ENCODE results near the gene AP3B1.

DNA sequence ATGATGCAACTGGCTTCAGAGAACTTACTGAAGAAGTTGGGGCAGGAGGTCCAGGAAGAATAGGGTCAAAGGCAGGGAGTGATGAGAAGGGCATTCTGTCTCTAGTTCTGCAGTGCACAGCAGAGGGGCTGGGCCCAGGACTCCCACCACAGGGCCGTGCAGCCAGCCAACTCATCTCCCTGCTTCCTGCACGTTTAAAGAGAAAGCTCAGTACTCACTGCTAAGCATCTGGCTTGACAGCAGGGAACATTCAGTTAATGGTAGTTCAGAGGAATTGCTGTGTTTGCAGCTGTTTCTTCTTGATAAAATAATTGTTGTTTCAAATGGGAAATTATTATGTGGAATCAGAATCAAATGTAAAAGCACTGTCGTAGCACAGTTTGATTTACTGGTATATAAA is 40.3 kb upstream of the AP3B1 start:
- TF ChIP-seq EZH2 (IDR thresholded peaks at IDR 0.05; ENCODE audit: borderline replicate concordance), result no peak
- TF ChIP-seq, protein P1, sequence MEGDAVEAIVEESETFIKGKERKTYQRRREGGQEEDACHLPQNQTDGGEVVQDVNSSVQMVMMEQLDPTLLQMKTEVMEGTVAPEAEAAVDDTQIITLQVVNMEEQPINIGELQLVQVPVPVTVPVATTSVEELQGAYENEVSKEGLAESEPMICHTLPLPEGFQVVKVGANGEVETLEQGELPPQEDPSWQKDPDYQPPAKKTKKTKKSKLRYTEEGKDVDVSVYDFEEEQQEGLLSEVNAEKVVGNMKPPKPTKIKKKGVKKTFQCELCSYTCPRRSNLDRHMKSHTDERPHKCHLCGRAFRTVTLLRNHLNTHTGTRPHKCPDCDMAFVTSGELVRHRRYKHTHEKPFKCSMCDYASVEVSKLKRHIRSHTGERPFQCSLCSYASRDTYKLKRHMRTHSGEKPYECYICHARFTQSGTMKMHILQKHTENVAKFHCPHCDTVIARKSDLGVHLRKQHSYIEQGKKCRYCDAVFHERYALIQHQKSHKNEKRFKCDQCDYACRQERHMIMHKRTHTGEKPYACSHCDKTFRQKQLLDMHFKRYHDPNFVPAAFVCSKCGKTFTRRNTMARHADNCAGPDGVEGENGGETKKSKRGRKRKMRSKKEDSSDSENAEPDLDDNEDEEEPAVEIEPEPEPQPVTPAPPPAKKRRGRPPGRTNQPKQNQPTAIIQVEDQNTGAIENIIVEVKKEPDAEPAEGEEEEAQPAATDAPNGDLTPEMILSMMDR (IDR thresholded peaks at IDR 0.05; ENCODE audit: poor library complexity), result no peak
- TF ChIP-seq EZH2phosphoT487 (IDR thresholded peaks at IDR 0.05; ENCODE audit: low read depth, severe bottlenecking, unreplicated experiment), result no peak
